ENCODE measurements around the gene CACNB4.

GRCh38 chr2:151978709-151979108, 120.1 kb downstream of the CACNB4 start:
- TF ChIP-seq, protein P1, sequence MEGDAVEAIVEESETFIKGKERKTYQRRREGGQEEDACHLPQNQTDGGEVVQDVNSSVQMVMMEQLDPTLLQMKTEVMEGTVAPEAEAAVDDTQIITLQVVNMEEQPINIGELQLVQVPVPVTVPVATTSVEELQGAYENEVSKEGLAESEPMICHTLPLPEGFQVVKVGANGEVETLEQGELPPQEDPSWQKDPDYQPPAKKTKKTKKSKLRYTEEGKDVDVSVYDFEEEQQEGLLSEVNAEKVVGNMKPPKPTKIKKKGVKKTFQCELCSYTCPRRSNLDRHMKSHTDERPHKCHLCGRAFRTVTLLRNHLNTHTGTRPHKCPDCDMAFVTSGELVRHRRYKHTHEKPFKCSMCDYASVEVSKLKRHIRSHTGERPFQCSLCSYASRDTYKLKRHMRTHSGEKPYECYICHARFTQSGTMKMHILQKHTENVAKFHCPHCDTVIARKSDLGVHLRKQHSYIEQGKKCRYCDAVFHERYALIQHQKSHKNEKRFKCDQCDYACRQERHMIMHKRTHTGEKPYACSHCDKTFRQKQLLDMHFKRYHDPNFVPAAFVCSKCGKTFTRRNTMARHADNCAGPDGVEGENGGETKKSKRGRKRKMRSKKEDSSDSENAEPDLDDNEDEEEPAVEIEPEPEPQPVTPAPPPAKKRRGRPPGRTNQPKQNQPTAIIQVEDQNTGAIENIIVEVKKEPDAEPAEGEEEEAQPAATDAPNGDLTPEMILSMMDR (IDR thresholded peaks at IDR 0.05): no peak
- no peak for TF ChIP-seq POLR2AphosphoS5 (IDR thresholded peaks at IDR 0.05; ENCODE audit: low read depth, low read length)

Measured in Panc1 (cell line).